H1 (cell line): ENCODE data around the gene R3HDM2. TPM values are rescaled to one million over a fixed set of nuclear protein-coding genes. Genes with fewer than 3 reads are reported as not detected.

Source experiments
- CTCF ChIA-PET: fragments of 300-600 bp; sonication (Branson Sonifier 250); formaldehyde crosslinking; loops from one replicate; lab custom pipeline; 2021; ENCODE audit not compliant: partially characterized antibody; lab: Charles Lee
- POLR2A ChIA-PET: fragments of 300-600 bp; sonication (Branson Sonifier 250); formaldehyde crosslinking; loops from one replicate; lab custom pipeline; 2021; ENCODE audit warnings: inconsistent platforms; ENCODE audit not compliant: partially characterized antibody; lab: Charles Lee
- DNase-seq, 2 experiments: peaks; one replicate each; pipeline versions ENCODE4 v3.0.0 to v3.0.0-alpha.2; 2010 to 2022; ENCODE audit warnings: low spot score in 2 of 2, low read depth in 1 of 2, mixed read lengths in 1 of 2
- FAIRE-seq: peaks from 2 replicates; lab custom pipeline; 2011; peaks lifted over from hg19 to GRCh38; lab: Jason Lieb, UNC
- H2AFZ ChIP-seq: 2 replicates; pipeline ENCODE4 v1.8.1; 2012; ENCODE audit warnings: low read length, inconsistent platforms
- H2AK5ac ChIP-seq: 2 replicates; pipeline ENCODE4 v1.6.1; 2013; ENCODE audit warnings: low read depth, low read length
- H2BK120ac ChIP-seq: replicated peaks from 2 replicates; pipeline ENCODE3; 2013; ENCODE audit warnings: low read depth, low read length, inconsistent platforms
- H2BK12ac ChIP-seq: 2 replicates; pipeline ENCODE4 v1.6.1; 2013; ENCODE audit warnings: low read depth, low read length
- H2BK15ac ChIP-seq: 2 replicates; pipeline ENCODE4 v1.6.1; 2013; ENCODE audit warnings: low read length
- H2BK20ac ChIP-seq: 2 replicates; pipeline ENCODE4 v1.6.1; 2013; ENCODE audit warnings: low read length
- H2BK5ac ChIP-seq: 2 replicates; pipeline ENCODE4 v1.6.1; 2013; ENCODE audit warnings: low read depth, low read length
- H3K14ac ChIP-seq: 2 replicates; pipeline ENCODE4 v1.6.1; 2013; ENCODE audit warnings: inconsistent platforms; ENCODE audit not compliant: insufficient read length
- H3K18ac ChIP-seq: 2 replicates; pipeline ENCODE4 v1.6.1; 2013; ENCODE audit warnings: low read length; ENCODE audit errors: extremely low read depth
- H3K23ac ChIP-seq: 2 replicates; pipeline ENCODE4 v1.6.1; 2013; ENCODE audit warnings: inconsistent platforms; ENCODE audit not compliant: insufficient read length
- H3K23me2 ChIP-seq: 2 replicates; pipeline ENCODE4 v1.6.1; 2013; ENCODE audit warnings: low read depth, low read length
- H3K27ac ChIP-seq: 2 replicates; pipeline ENCODE4 v1.6.1; 2011; ENCODE audit warnings: low read depth, low read length, inconsistent platforms
- H3K27me3 ChIP-seq, 4 experiments: replicated peaks in 1 of 4; 1 replicate in 1 of 4; 2 replicates in 3 of 4; pipeline versions ENCODE4 v1.6.1 to v1.8.1; 2011 to 2013; ENCODE audit warnings: low read length in 3 of 4, mild to moderate bottlenecking in 3 of 4, inconsistent platforms in 2 of 4, mixed read lengths in 2 of 4, moderate library complexity in 1 of 4; ENCODE audit not compliant: control insufficient read depth in 3 of 4, insufficient read depth in 3 of 4; ENCODE audit errors: extremely low read depth in 1 of 4
- H3K36me3 ChIP-seq, 4 experiments: 2 replicates each; pipeline versions ENCODE4 v1.6.1 to v1.8.1; 2011 to 2013; ENCODE audit warnings: mild to moderate bottlenecking in 4 of 4, low read length in 3 of 4, moderate library complexity in 2 of 4, control low read depth in 1 of 4, inconsistent platforms in 1 of 4; ENCODE audit not compliant: insufficient read depth in 4 of 4, control insufficient read depth in 2 of 4
- H3K4ac ChIP-seq: replicated peaks from 2 replicates; pipeline ENCODE3; 2013; ENCODE audit warnings: low read length, low read depth, mixed read lengths, inconsistent platforms; ENCODE audit not compliant: insufficient read length
- H3K4me1 ChIP-seq, 4 experiments: replicated peaks in 1 of 4; 1 replicate in 1 of 4; 2 replicates in 3 of 4; pipeline versions ENCODE4 v1.6.1 to v1.8.1; 2011 to 2013; ENCODE audit warnings: low read length in 3 of 4, inconsistent platforms in 2 of 4, mixed read lengths in 1 of 4; ENCODE audit not compliant: insufficient read depth in 4 of 4, control insufficient read depth in 3 of 4
- H3K4me2 ChIP-seq, 2 experiments: 2 replicates each; pipeline versions ENCODE4 v1.6.1 to v1.8.1; 2011 to 2013; ENCODE audit warnings: low read depth in 2 of 2, low read length in 2 of 2, control low read depth in 1 of 2, inconsistent platforms in 1 of 2, mild to moderate bottlenecking in 1 of 2; ENCODE audit not compliant: insufficient read depth in 1 of 2
- H3K4me3 ChIP-seq, 4 experiments: fragments of 200-600, 300-600 bp in 1 of 4; sonication (generic), shearing (Covaris generic), sonication (Bioruptor Twin) in 1 of 4; 2 replicates each; pipeline versions ENCODE4 v1.5.1 to v1.8.1; 2011 to 2016; ENCODE audit warnings: low read length in 4 of 4, low read depth in 3 of 4, control low read depth in 2 of 4, inconsistent platforms in 2 of 4, mild to moderate bottlenecking in 2 of 4, mixed read lengths in 1 of 4, moderate library complexity in 1 of 4; ENCODE audit not compliant: insufficient read depth in 2 of 4; ENCODE audit errors: extremely low read depth in 1 of 4
- H3K56ac ChIP-seq: replicated peaks from 2 replicates; pipeline ENCODE3; 2013; ENCODE audit warnings: low read depth, mild to moderate bottlenecking, mixed read lengths, low read length, inconsistent platforms; ENCODE audit not compliant: insufficient read length
- H3K79me1 ChIP-seq: 2 replicates; pipeline ENCODE4 v1.6.1; 2013; ENCODE audit warnings: low read depth, low read length, control low read depth
- H3K79me2 ChIP-seq, 2 experiments: 2 replicates each; pipeline versions ENCODE4 v1.6.1 to v1.8.1; 2012 to 2013; ENCODE audit warnings: low read length in 2 of 2, mild to moderate bottlenecking in 2 of 2, inconsistent platforms in 1 of 2; ENCODE audit not compliant: insufficient read depth in 2 of 2, control insufficient read depth in 1 of 2
- H3K9ac ChIP-seq, 4 experiments: replicated peaks in 1 of 4; 1 replicate in 1 of 4; 2 replicates in 3 of 4; pipeline versions ENCODE4 v1.6.1 to v1.8.1; 2011 to 2013; ENCODE audit warnings: low read depth in 3 of 4, low read length in 3 of 4, control low read depth in 2 of 4, mild to moderate bottlenecking in 2 of 4, moderate library complexity in 2 of 4, inconsistent platforms in 1 of 4; ENCODE audit errors: extremely low read depth in 1 of 4
- H3K9me3 ChIP-seq, 2 experiments: 2 replicates each; pipeline versions ENCODE4 v1.6.1 to v1.8.1; 2012 to 2013; ENCODE audit warnings: mild to moderate bottlenecking in 2 of 2, moderate library complexity in 2 of 2, control low read depth in 1 of 2, inconsistent platforms in 1 of 2, low read depth in 1 of 2, low read length in 1 of 2, mixed read lengths in 1 of 2; ENCODE audit not compliant: insufficient read depth in 2 of 2
- H4K20me1 ChIP-seq, 2 experiments: replicated peaks in 1 of 2; 2 replicates each; pipeline versions ENCODE3 to v1.8.1; 2011 to 2013; ENCODE audit warnings: inconsistent platforms in 2 of 2, low read length in 2 of 2, mild to moderate bottlenecking in 1 of 2; ENCODE audit not compliant: insufficient read depth in 2 of 2, control insufficient read depth in 1 of 2
- H4K5ac ChIP-seq: 2 replicates; pipeline ENCODE4 v1.6.1; 2013; ENCODE audit warnings: low read length, low read depth, mixed read lengths, inconsistent platforms; ENCODE audit not compliant: insufficient read length
- H4K8ac ChIP-seq: 2 replicates; pipeline ENCODE4 v1.8.0; 2013; ENCODE audit warnings: mild to moderate bottlenecking, moderate library complexity, low read length, inconsistent platforms; ENCODE audit not compliant: insufficient read depth; ENCODE audit errors: extremely low read depth
- H4K91ac ChIP-seq: replicated peaks from 2 replicates; pipeline ENCODE3; 2013; ENCODE audit warnings: low read length, mixed read lengths, inconsistent platforms; ENCODE audit not compliant: insufficient read length
- WGBS, 2 experiments: shearing (Covaris generic) in 1 of 2; methylation state at CpG; one replicate each; pipeline versions ENCODE4 v1.1.6 to v1.1.7; 2013 to 2015; ENCODE audit warnings: low lambda C conversion rate in 2 of 2, mixed read lengths in 2 of 2, inconsistent platforms in 1 of 2, low coverage in 1 of 2, missing lambda C conversion rate in 1 of 2; ENCODE audit not compliant: insufficient replicate concordance in 2 of 2, insufficient coverage in 1 of 2, insufficient read length in 1 of 2; ENCODE audit errors: extremely low coverage in 1 of 2, missing lambda C conversion rate in 1 of 2; 5-methylcytosine and 5-hydroxymethylcytosine counted together
- polyA plus RNA-seq, 7 experiments: library from polyadenylated mRNA; depleted of rRNA in 3 of 7; stranded (reverse) in 5 of 7; unstranded in 2 of 7; fragments of >200 nt in 5 of 7; fragments of 200-250 nt in 2 of 7; gene quantifications; 1 replicate in 5 of 7; 2 replicates in 1 of 7; 4 replicates in 1 of 7; pipeline versions ENCODE4 v1.2.1 to v1.2.3, GENCODE V29; 2011 to 2013; ENCODE audit warnings: missing spikeins in 2 of 7, mixed read lengths in 2 of 7
- total RNA-seq: library from RNA; stranded (reverse); fragmentation: NEBNext Ultra II Directional; extraction: Animal tissue kit (Norgen Biotek cat#: 25700); gene quantifications from 2 replicates; pipeline ENCODE4 v1.2.1, GENCODE V29; 2021

Gene R3HDM2
- total and polyA plus RNA-seq, 2 of the 8 experiments (the other 6 are each of a cell fraction or from before 2014, with no cell fraction given), result 25.6 to 27.0 TPM

DNA sequence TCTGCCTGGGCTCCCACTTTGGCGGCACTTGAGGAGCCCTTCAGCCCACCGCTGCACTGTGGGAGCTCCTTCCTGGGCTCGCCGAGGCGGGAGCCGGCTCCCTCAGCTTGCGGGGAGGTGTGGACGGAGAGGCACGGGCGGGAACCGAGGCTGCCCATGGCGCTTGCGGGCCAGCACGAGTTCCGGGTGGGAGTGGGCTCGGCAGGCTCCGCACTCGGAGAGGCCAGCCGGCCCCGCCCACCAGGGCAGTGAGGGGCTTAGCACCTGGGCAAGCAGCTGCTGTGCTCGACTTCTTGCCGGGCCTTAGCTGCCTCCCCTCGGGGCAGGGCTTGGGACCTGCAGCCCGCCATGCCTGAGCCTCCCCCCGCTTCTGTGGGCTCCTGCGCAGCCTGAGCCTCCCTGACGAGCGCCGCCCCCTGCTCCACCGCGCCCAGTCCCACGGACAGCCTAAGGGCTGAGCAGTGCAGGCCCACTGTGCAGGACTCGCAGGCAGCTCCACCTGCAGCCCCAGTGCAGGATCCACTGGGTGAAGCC is 44.6 kb downstream of the R3HDM2 start:
- no peak overlapping the region for H3K23ac ChIP-seq
- no peaks in the 10 kb centered on the region for H3K9me3 ChIP-seq
- H2AK5ac ChIP-seq, result no peak overlapping the region
- no peaks in the 10 kb centered on the region for H3K23me2 ChIP-seq
- ChIA-PET CTCF (interaction anchor here (0.6 to 2.5 kb wide), 5 partner anchors 12 to 184 kb away, joined by 3 to 9 read pairs (median 4); partner anchors contain the start of gene INHBE), POLR2A (interaction anchor here (1.4 kb wide), 1 partner anchor 53 kb away, joined by 4 read pairs; no protein-coding TSS in a partner anchor)
- no peak overlapping the region for H4K8ac ChIP-seq
- FAIRE-seq (no peak), DNase-seq (no peak)
- H3K56ac ChIP-seq, result no peak overlapping the region
- peaks cover 0 to 5% (median 0%) of the 10 kb centered on the region in 4 experiments; a peak in 1 of 7 replicates for H3K4me1 ChIP-seq
- peaks cover 0 to 1% of the 10 kb centered on the region in 2 experiments for H4K20me1 ChIP-seq
- no peaks in the 10 kb centered on the region for H3K36me3 ChIP-seq
- H2BK12ac ChIP-seq, result no peak overlapping the region
- H3K4me3 ChIP-seq, result no peak overlapping the region
- no peaks in the 10 kb centered on the region for H3K79me2 ChIP-seq
- no peak overlapping the region for H3K9ac ChIP-seq
- H3K18ac ChIP-seq, result no peak overlapping the region
- no peaks in the 10 kb centered on the region for H3K79me1 ChIP-seq
- H4K91ac ChIP-seq, result no peak overlapping the region
- no peak overlapping the region for H3K14ac ChIP-seq
- no peak overlapping the region for H3K4me2 ChIP-seq
- no peak overlapping the region for H3K4ac ChIP-seq
- H2BK120ac ChIP-seq, result no peak overlapping the region
- 91% methylated on average over 28 of the region's 33 CpGs; no CpG with 5 or more reads in 1 of the 2 experiments for WGBS, 2 experiments
- no peak overlapping the region for H3K27ac ChIP-seq
- no peak overlapping the region for H4K5ac ChIP-seq
- no peak overlapping the region for H2BK15ac ChIP-seq
- H2AFZ ChIP-seq, result no peak overlapping the region
- no peak overlapping the region for H2BK5ac ChIP-seq
- no peak overlapping the region for H2BK20ac ChIP-seq
- no peaks in the 10 kb centered on the region for H3K27me3 ChIP-seq
